Mesendoderm (in vitro differentiated cells): ENCODE results near the gene NIPA2.

Experiments
- DNase-seq: peaks from one replicate; pipeline ENCODE4 v3.0.0; 2013
- H2AK5ac ChIP-seq: 2 replicates; pipeline ENCODE4 v1.6.1; 2013; ENCODE audit warnings: low read length, inconsistent platforms
- H2BK120ac ChIP-seq: 2 replicates; pipeline ENCODE4 v1.6.1; 2013; ENCODE audit warnings: low read depth, mild to moderate bottlenecking, low read length, moderate library complexity, mixed read lengths
- H2BK15ac ChIP-seq: replicated peaks from 2 replicates; pipeline ENCODE4 v1.6.1; 2013; ENCODE audit warnings: low read depth, mild to moderate bottlenecking, moderate library complexity
- H2BK5ac ChIP-seq: 2 replicates; pipeline ENCODE4 v1.6.1; 2013; ENCODE audit warnings: low read length, inconsistent platforms
- H3K18ac ChIP-seq: 2 replicates; pipeline ENCODE4 v1.6.1; 2013; ENCODE audit warnings: mild to moderate bottlenecking, low read length, mixed read lengths
- H3K23ac ChIP-seq: one replicate; pipeline ENCODE4 v1.6.1; 2013; ENCODE audit warnings: low read length
- H3K27ac ChIP-seq: 2 replicates; pipeline ENCODE4 v1.5.1; 2013; ENCODE audit warnings: low read depth, mild to moderate bottlenecking, inconsistent platforms, low read length, moderate library complexity
- H3K27me3 ChIP-seq: 2 replicates; pipeline ENCODE4 v1.6.1; 2013; ENCODE audit warnings: low read length, control low read depth, mild to moderate bottlenecking, inconsistent platforms; ENCODE audit not compliant: insufficient read depth, poor library complexity
- H3K36me3 ChIP-seq: 2 replicates; pipeline ENCODE4 v1.6.1; 2013; ENCODE audit warnings: low read length, inconsistent platforms; ENCODE audit not compliant: control insufficient read depth, insufficient read depth
- H3K4ac ChIP-seq: one replicate; pipeline ENCODE4 v1.6.1; 2013; ENCODE audit warnings: low read depth, mild to moderate bottlenecking, low read length, moderate library complexity
- H3K4me1 ChIP-seq: 2 replicates; pipeline ENCODE4 v1.6.1; 2013; ENCODE audit warnings: low read depth, low read length, inconsistent platforms; ENCODE audit not compliant: control insufficient read depth
- H3K4me2 ChIP-seq: 2 replicates; pipeline ENCODE4 v1.6.1; 2013; ENCODE audit warnings: low read length
- H3K4me3 ChIP-seq: 2 replicates; pipeline ENCODE4 v1.5.1; 2013; ENCODE audit warnings: mild to moderate bottlenecking, low read length
- H3K56ac ChIP-seq: one replicate; pipeline ENCODE4 v1.6.1; 2013; ENCODE audit warnings: low read length
- H3K79me1 ChIP-seq: 2 replicates; pipeline ENCODE4 v1.6.1; 2013; ENCODE audit warnings: low read length, inconsistent platforms
- H3K79me2 ChIP-seq: 2 replicates; pipeline ENCODE4 v1.6.1; 2013; ENCODE audit warnings: mild to moderate bottlenecking, low read length; ENCODE audit not compliant: control insufficient read depth, insufficient read depth
- H3K9ac ChIP-seq: 2 replicates; pipeline ENCODE4 v1.6.1; 2013; ENCODE audit warnings: low read length, inconsistent platforms
- H4K5ac ChIP-seq: one replicate; pipeline ENCODE4 v1.6.1; 2013; ENCODE audit warnings: low read length
- H4K8ac ChIP-seq: one replicate; pipeline ENCODE4 v1.6.1; 2013; ENCODE audit warnings: low read depth, mild to moderate bottlenecking, control low read depth, low read length, moderate library complexity
- WGBS: extraction: QIAGEN DNeasy Blood & Tissue Kit; methylation state at CpG from one replicate; pipeline ENCODE4 v1.1.7; 2013; ENCODE audit warnings: low lambda C conversion rate, missing lambda C conversion rate; ENCODE audit not compliant: insufficient coverage; ENCODE audit errors: extremely low coverage; 5-methylcytosine and 5-hydroxymethylcytosine counted together

NIPA2 gene

GRCh38 chr15:22872936-22873701 lies 34.7 kb downstream of the NIPA2 start:
- peak; percentile 92 for DNase-seq

GRCh38 chr15:22873841-22874240 lies 35.4 kb downstream of the NIPA2 start:
- Histone ChIP-seq H3K36me3 (peaks cover 11% of the 10 kb centered on the region), H2BK120ac (no peak overlapping the region), H3K23ac (no peak overlapping the region), H4K8ac (no peak overlapping the region), H2BK15ac (no peak overlapping the region), H3K4me1 (peaks cover 6% of the 10 kb centered on the region), H3K4me2 (no peak overlapping the region), H3K27me3 (no peaks in the 10 kb centered on the region), H4K5ac (no peak overlapping the region), H3K9ac (no peak overlapping the region), H3K4me3 (no peak overlapping the region), H3K27ac (no peak overlapping the region), H3K4ac (no peak overlapping the region), H2BK5ac (no peak overlapping the region), H3K56ac (no peak overlapping the region), H3K79me2 (no peaks in the 10 kb centered on the region), H3K79me1 (no peaks in the 10 kb centered on the region), H2AK5ac (no peak overlapping the region), H3K18ac (no peak overlapping the region)
- no CpG with 5 or more reads among the region's 9 CpGs for WGBS
- no peak for DNase-seq

More at GRCh38 chr15:22872936-22873701, 34.7 kb downstream of the NIPA2 start:
- Histone ChIP-seq H2BK5ac (peak overlapping the region; percentile 19), H3K4me1 (peaks cover 6% of the 10 kb centered on the region), H3K18ac (no peak overlapping the region), H3K4ac (no peak overlapping the region), H3K4me2 (no peak overlapping the region), H3K4me3 (no peak overlapping the region), H3K79me2 (no peaks in the 10 kb centered on the region), H3K9ac (peak overlapping the region; percentile 33), H3K27me3 (no peaks in the 10 kb centered on the region), H3K56ac (peak overlapping the region; percentile 58), H3K79me1 (no peaks in the 10 kb centered on the region), H4K5ac (no peak overlapping the region), H4K8ac (no peak overlapping the region), H2BK120ac (no peak overlapping the region), H2AK5ac (peak overlapping the region; percentile 16), H3K36me3 (peaks cover 11% of the 10 kb centered on the region), H3K23ac (no peak overlapping the region), H2BK15ac (no peak overlapping the region), H3K27ac (peak overlapping the region; percentile 39)
- no CpG with 5 or more reads among the region's 17 CpGs for WGBS

GRCh38 chr15:22874256-22874655 lies 35.8 kb downstream of the NIPA2 start:
- no peak overlapping the region for H3K18ac ChIP-seq
- H3K79me1 ChIP-seq = no peaks in the 10 kb centered on the region
- no peak overlapping the region for H2BK5ac ChIP-seq
- no peak overlapping the region for H2BK15ac ChIP-seq
- H3K4me1 ChIP-seq = peaks cover 6% of the 10 kb centered on the region
- H3K36me3 ChIP-seq = peaks cover 9% of the 10 kb centered on the region
- H3K4me3 ChIP-seq = no peak overlapping the region
- H3K9ac ChIP-seq = no peak overlapping the region
- no peaks in the 10 kb centered on the region for H3K79me2 ChIP-seq
- H3K27ac ChIP-seq = no peak overlapping the region
- no CpG with 5 or more reads among the region's 8 CpGs for WGBS
- H4K5ac ChIP-seq = no peak overlapping the region
- H3K23ac ChIP-seq = no peak overlapping the region
- no peak overlapping the region for H3K4me2 ChIP-seq
- H2AK5ac ChIP-seq = no peak overlapping the region
- H3K56ac ChIP-seq = no peak overlapping the region
- no peaks in the 10 kb centered on the region for H3K27me3 ChIP-seq
- no peak overlapping the region for H2BK120ac ChIP-seq
- no peak overlapping the region for H3K4ac ChIP-seq
- no peak for DNase-seq
- no peak overlapping the region for H4K8ac ChIP-seq

- H3K18ac ChIP-seq = no peak overlapping the region
- H3K4ac ChIP-seq = no peak overlapping the region
- peaks cover 6% of the 10 kb centered on the region for H3K4me1 ChIP-seq
- H2BK120ac ChIP-seq = no peak overlapping the region
- H2AK5ac ChIP-seq = no peak overlapping the region
- no peak for DNase-seq
- no peak overlapping the region for H3K9ac ChIP-seq
- no peak overlapping the region for H2BK15ac ChIP-seq
- H4K5ac ChIP-seq = no peak overlapping the region
- peaks cover 9% of the 10 kb centered on the region for H3K36me3 ChIP-seq
- H3K27me3 ChIP-seq = no peaks in the 10 kb centered on the region
- H3K4me3 ChIP-seq = no peak overlapping the region
- H3K4me2 ChIP-seq = no peak overlapping the region
- WGBS = no CpG with 5 or more reads among the region's 7 CpGs
- H3K79me2 ChIP-seq = no peaks in the 10 kb centered on the region
- H4K8ac ChIP-seq = no peak overlapping the region
- no peak overlapping the region for H3K23ac ChIP-seq
- H3K27ac ChIP-seq = no peak overlapping the region
- H2BK5ac ChIP-seq = no peak overlapping the region
- H3K79me1 ChIP-seq = no peaks in the 10 kb centered on the region
- H3K56ac ChIP-seq = no peak overlapping the region
Observed at GRCh38 chr15:22874966-22875365, 36.5 kb downstream of the NIPA2 start.

GRCh38 chr15:22877117-22877516 lies 38.7 kb downstream of the NIPA2 start:
- Histone ChIP-seq H3K23ac (no peak overlapping the region), H3K4me1 (peaks cover 6% of the 10 kb centered on the region), H3K79me1 (no peaks in the 10 kb centered on the region), H4K8ac (no peak overlapping the region), H3K18ac (no peak overlapping the region), H2BK5ac (no peak overlapping the region), H3K36me3 (peaks cover 6% of the 10 kb centered on the region), H4K5ac (no peak overlapping the region), H3K4ac (no peak overlapping the region), H3K9ac (no peak overlapping the region), H3K27ac (no peak overlapping the region), H2AK5ac (no peak overlapping the region), H3K27me3 (no peaks in the 10 kb centered on the region), H3K4me3 (no peak overlapping the region), H3K4me2 (no peak overlapping the region), H3K56ac (no peak overlapping the region), H2BK15ac (no peak overlapping the region), H3K79me2 (no peaks in the 10 kb centered on the region), H2BK120ac (no peak overlapping the region)
- WGBS = no CpG with 5 or more reads among the region's 5 CpGs
- no peak for DNase-seq

GRCh38 chr15:22877607-22878006 lies 39.1 kb downstream of the NIPA2 start:
- no peaks in the 10 kb centered on the region for H3K79me1 ChIP-seq
- no peak overlapping the region for H4K8ac ChIP-seq
- H3K79me2 ChIP-seq = no peaks in the 10 kb centered on the region
- H3K36me3 ChIP-seq = peaks cover 6% of the 10 kb centered on the region
- no CpG with 5 or more reads among the region's 8 CpGs for WGBS
- no peak overlapping the region for H2BK15ac ChIP-seq
- no peak overlapping the region for H3K4ac ChIP-seq
- DNase-seq = no peak
- no peak overlapping the region for H3K27ac ChIP-seq
- no peak overlapping the region for H2AK5ac ChIP-seq
- no peak overlapping the region for H3K18ac ChIP-seq
- no peak overlapping the region for H4K5ac ChIP-seq
- H3K23ac ChIP-seq = no peak overlapping the region
- no peak overlapping the region for H2BK5ac ChIP-seq
- no peak overlapping the region for H3K4me2 ChIP-seq
- H3K56ac ChIP-seq = no peak overlapping the region
- no peaks in the 10 kb centered on the region for H3K27me3 ChIP-seq
- no peak overlapping the region for H3K4me3 ChIP-seq
- H2BK120ac ChIP-seq = no peak overlapping the region
- peaks cover 6% of the 10 kb centered on the region for H3K4me1 ChIP-seq
- H3K9ac ChIP-seq = no peak overlapping the region
